ENCODE data around the gene C16orf54.
"Not testable (repeated sequence)": the region's sequence is repeated elsewhere in the genome, so short reads cannot be mapped to it uniquely, and the experiment has no call there.

Gene C16orf54

DNA sequence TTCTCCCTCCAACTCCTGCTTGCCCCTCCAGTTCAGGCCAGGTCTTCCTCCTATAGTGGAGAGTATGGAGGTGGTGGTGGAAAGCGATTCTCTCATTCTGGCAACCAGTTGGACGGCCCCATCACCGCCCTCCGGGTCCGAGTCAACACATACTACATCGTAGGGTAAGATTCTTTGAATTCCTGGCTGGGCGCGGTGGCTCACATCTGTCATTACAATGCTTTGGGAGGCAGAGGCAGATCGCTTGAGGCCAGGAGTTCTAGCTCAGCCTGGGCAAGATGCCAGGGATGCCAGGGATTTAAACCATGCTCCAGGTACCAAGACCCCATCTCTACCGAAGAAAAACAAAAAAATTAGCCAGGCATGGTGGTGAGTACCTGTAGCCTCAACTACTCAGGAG is 33.7 kb upstream of the C16orf54 start:
- TF ChIP-seq POLR2AphosphoS5 (IDR thresholded peaks at IDR 0.05; ENCODE audit: low read depth, low read length) (no peak), TAF1 (IDR thresholded peaks at IDR 0.05; ENCODE audit: borderline replicate concordance, low read depth, low read length) (no peak), POLR2A (IDR thresholded peaks at IDR 0.05; ENCODE audit: low read depth, low read length) (no peak)
- DNase-seq (ENCODE audit: insufficient read length) (no peak), FAIRE-seq (no peak)

DNA sequence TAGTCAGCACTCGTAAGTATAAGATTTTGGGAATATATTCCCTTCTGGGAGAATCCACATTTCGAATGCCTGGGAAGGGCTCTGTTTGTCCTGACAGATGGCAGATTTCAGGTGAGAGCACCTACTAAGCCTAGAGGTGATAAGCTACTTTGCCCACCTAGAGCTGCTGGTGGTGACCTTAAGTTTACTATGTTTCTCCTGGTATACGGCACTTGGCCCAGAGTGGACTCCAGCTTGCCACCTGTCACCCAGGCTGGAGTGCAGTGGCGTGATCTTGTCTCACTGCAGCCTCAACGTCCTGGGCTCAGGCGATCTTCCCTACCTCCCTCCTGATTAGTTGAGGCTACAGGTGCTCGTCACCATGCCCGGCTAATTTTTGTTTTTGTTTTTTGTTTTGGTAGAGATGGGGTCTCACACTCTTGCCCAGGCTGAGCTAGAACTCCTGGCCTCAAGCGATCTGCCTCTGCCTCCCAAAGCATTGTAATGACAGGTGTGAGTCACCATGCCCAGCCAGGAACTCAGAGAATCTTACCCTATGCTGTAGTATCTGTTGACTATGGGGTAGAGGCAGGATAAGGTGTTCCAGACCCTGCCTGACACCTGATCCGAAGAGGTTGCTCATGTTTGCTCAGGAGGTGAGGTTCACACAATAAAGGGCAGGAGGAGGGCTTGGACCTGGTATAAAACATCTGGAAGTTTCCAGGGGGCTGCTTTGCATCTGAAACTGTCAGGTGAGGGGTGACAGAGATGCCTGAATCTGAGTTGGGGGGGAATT is 32.0 kb upstream of the C16orf54 start, which contains the start of gene ZG16:
Gene ZG16 (plus strand): TSS at position 681 of the 775 bp plus-strand sequence. CDS start 1,011 bp downstream, outside the sequence.
- DNase-seq (ENCODE audit: insufficient read length) (no peak), FAIRE-seq (no peak)
- TF ChIP-seq POLR2A (IDR thresholded peaks at IDR 0.05; ENCODE audit: low read depth, low read length) (no peak), TAF1 (IDR thresholded peaks at IDR 0.05; ENCODE audit: borderline replicate concordance, low read depth, low read length) (no peak), POLR2AphosphoS5 (IDR thresholded peaks at IDR 0.05; ENCODE audit: low read depth, low read length) (no peak)

DNA sequence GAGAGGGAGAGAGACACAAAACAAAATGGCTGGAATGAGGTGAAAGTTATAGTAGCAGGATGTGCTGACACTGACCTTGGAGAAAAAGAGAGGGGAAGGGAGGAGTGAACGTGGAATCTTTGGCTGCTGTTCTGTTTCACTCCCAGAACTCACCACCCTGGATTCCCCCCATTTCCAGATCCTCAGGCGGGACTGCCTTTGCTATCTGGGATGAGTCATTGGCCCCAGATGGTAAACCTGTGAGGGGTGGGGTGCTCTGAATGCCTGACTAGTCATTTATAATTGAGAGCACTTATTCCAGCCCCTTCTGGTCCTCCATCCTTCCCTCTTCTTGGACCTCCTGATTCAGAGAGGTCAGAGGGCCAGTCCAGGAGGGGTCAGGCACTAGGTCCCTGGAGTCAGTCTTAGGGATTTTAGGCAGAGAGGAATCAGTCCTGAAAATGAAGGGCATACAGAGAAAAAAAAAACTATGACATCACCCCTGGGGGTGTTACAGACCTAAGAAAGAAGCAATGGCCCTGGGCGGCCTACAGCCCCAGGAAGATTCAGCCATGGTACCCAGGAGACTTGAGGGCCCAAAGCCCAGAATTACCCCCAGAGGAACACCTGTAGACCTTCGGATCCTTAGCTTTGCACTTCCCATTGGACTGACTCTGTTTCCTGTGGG is 30.1 kb upstream of the C16orf54 start:
- TF ChIP-seq TAF1 (IDR thresholded peaks at IDR 0.05; ENCODE audit: borderline replicate concordance, low read depth, low read length) (no peak), POLR2A (IDR thresholded peaks at IDR 0.05; ENCODE audit: low read depth, low read length) (no peak), POLR2AphosphoS5 (IDR thresholded peaks at IDR 0.05; ENCODE audit: low read depth, low read length) (no peak)
- no peak for DNase-seq (ENCODE audit: insufficient read length)
- no peak for FAIRE-seq

DNA sequence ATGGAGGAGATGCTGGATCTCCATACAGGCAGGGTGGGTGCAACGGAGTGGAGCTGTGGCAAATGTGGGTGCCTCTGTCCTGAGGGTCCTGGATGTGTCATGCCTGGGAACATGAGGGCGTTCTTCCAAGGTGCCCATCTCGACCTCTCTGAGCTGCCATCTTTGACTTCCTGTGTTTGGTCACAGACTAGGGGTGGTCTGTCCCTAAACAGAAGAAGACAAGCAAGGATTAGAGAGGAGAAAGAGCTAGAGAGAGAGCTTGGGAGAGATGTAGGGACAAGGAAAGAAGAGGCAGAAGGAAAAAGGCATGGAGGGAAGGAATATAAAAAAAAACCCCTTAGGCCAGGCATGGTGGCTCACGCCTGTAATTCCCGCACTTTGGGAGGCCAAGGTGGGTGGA is 28.9 kb upstream of the C16orf54 start:
- DNase-seq (ENCODE audit: insufficient read length) (no peak), FAIRE-seq (no peak)
- TF ChIP-seq POLR2A (IDR thresholded peaks at IDR 0.05; ENCODE audit: low read depth, low read length), result no peak
- TF ChIP-seq POLR2AphosphoS5 (IDR thresholded peaks at IDR 0.05; ENCODE audit: low read depth, low read length), result no peak
- no peak for TF ChIP-seq TAF1 (IDR thresholded peaks at IDR 0.05; ENCODE audit: borderline replicate concordance, low read depth, low read length)

DNA sequence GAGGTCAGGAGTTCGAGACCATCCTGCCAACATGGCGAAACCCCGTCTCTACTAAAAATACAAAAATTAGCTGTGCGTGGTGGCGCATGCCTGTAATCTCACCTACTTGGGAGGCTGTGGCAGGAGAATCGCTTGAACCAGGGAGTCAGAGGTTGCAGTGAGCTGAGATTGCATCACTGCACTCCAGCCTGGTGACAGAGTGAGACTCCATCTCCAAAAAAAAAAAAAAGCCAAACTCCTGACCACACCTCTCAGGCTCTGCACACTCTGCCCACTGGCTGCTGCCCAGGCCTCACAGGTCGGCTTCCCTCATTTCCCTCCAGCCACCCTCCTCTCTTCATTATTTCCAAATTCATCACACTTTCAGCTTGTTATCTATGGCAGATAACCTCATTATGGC is 26.5 kb upstream of the C16orf54 start:
- DNase-seq (ENCODE audit: insufficient read length); FAIRE-seq: not testable (repeated sequence)

DNA sequence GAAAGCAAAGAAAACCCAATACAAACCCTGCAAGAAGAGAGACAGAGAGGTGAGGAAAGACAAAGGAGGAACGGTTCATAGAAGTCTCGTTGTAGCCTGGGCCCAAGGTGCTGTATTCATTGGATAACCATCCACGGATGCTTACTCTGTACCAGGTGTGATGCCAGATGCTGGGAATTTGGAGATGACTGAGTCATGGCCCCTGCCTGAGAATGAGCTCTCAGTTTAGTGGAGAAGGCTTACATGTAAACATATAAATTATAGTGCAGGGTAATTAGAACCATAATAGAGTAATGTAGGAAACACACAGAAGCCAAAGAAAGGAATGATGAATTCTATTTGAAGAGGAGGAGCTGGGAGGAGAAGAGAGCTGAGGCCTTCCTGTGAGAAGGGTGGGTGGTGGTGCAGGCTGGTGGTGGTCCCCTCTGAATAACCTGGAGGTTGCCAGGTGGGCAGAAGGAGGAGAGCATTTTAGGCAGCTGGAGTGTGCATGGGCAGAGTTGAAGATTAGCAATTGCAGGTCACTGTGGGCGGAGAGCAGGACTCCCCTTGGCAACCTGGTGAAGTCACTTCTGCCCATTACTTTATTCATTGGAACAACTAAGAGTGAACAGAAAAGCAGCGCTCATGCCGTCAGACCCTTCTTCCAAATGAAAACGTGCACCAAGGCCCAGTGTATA is 24.6 kb upstream of the C16orf54 start:
- FAIRE-seq, result no peak
- no peak for DNase-seq (ENCODE audit: insufficient read length)
- TF ChIP-seq TAF1 (IDR thresholded peaks at IDR 0.05; ENCODE audit: borderline replicate concordance, low read depth, low read length) (no peak), POLR2AphosphoS5 (IDR thresholded peaks at IDR 0.05; ENCODE audit: low read depth, low read length) (no peak), POLR2A (IDR thresholded peaks at IDR 0.05; ENCODE audit: low read depth, low read length) (no peak)

DNA sequence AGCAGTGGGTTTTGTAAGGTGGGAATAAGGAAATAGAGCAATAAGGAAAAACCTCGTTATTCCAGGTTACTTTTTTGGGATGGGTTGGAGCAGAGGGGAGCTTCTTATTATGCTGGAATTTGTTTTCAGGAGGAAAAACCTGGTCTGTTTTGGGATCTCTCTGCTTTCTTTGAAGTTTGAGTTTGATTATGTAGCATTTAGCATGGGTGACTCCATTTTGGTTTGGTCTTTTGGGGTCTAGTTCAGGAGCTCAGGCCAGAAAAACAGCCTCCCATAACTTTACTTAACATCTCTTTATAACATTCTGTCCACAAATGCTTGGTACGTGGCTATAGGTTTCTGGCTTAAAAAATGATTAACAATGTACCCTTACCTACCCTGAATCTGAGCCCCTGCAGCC is 23.7 kb upstream of the C16orf54 start:
- TF ChIP-seq POLR2A (IDR thresholded peaks at IDR 0.05; ENCODE audit: low read depth, low read length) (no peak), POLR2AphosphoS5 (IDR thresholded peaks at IDR 0.05; ENCODE audit: low read depth, low read length) (no peak), TAF1 (IDR thresholded peaks at IDR 0.05; ENCODE audit: borderline replicate concordance, low read depth, low read length) (no peak)
- FAIRE-seq, result no peak
- DNase-seq (ENCODE audit: insufficient read length), result no peak

DNA sequence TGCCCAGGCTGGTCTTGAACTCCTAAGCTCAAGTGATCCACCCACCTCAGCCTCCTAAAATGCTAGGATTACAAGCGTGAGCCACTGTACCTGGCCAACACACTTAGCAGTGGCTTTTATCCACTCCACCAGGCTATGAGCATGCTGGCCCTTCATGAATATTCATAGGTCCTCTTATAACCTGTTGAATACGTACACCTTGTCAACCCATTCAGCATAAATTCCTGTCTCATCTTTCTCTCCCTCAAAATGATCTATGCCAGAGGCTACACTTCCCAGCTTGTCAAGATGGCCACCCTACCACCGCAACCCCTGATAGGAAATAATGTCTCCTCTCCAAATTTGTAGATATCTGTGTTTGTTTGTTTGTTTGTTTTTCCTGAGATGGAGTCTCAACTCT is 21.3 kb upstream of the C16orf54 start:
- DNase-seq (ENCODE audit: insufficient read length) (no peak), FAIRE-seq (no peak)
- no peak for TF ChIP-seq TAF1 (IDR thresholded peaks at IDR 0.05; ENCODE audit: borderline replicate concordance, low read depth, low read length)
- no peak for TF ChIP-seq POLR2AphosphoS5 (IDR thresholded peaks at IDR 0.05; ENCODE audit: low read depth, low read length)
- no peak for TF ChIP-seq POLR2A (IDR thresholded peaks at IDR 0.05; ENCODE audit: low read depth, low read length)

DNA sequence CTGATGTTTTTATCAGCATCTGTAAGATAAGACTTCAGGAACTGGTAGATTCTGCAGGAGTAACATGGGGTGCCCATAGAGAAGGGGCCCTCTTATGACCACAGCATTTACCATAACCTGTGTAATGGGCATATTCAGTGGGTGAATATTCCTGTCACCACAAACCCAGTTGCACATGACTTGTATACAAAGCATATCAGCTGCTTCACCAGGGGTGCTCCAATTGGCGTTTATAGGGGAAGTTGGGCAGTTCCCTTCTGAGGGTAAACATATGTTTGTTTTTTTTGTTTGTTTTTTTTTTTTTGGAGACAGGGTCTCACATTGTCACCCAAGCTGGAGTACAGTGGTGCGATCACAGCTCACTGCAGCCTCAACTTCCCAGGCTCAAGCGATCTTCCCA is 20.8 kb upstream of the C16orf54 start:
- FAIRE-seq, result no peak
- DNase-seq (ENCODE audit: insufficient read length), result no peak
- TF ChIP-seq POLR2AphosphoS5 (IDR thresholded peaks at IDR 0.05; ENCODE audit: low read depth, low read length), result no peak
- no peak for TF ChIP-seq POLR2A (IDR thresholded peaks at IDR 0.05; ENCODE audit: low read depth, low read length)
- TF ChIP-seq TAF1 (IDR thresholded peaks at IDR 0.05; ENCODE audit: borderline replicate concordance, low read depth, low read length), result no peak

DNA sequence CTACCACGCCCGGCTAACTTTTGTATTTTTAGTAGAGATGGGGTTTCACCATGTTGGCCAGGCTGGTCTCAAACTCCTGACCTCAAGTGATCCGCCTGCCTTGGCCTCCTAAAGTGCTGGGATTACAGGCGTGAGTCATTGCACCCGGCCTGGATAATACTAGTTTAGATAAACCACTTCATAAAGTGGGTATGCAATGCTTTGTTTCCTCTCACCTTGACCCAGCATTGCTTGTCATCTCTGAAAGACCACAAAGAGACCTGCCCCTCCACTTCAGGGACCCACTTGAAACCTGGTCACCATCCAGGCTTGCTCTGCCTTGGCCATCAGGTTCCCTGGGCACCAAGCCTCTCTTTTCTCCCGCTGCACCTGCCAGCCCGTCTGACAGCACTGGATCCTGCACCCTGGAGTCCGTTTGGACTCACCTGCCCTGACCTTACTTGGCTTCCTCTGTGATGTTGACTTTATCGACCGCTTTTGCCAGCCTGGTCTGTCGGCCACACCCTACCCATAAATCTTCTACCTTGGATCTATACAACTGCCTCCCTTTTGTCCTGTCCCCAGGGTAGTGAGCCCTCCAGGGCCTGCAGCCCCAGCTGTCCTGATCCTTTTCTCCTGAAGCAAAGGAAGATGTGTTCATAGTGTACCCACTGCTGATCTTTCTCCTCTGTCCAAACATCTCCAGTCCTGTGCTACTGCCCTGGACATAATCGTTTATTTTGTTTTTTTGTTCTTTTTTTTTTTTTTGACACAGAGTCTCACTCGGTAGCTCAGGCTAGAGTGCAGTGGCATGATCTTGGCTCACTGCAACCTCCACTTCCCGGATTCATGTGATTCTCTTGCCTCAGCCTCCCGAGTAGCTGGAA is 19.6 kb upstream of the C16orf54 start:
- no peak for FAIRE-seq

DNA sequence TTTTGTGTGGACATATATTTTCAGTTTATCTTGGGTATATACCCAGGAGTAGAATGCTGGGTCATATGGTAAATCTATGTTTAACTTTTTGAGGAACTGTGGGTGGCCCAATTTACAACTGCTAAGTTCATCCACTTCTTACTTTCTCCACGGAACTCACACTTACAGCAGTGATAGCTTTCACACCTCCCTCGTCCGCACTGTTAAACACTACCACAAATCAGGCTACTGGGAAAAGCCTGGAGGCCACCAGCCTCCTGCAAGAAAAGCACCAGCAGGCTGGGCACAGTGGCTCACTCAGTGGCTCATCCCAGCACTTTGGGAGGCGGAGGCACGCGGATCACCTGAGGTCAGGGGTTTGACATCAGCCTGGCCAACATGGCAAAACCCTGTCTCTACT is 17.5 kb upstream of the C16orf54 start:
- DNase-seq (ENCODE audit: insufficient read length) (no peak), FAIRE-seq (no peak)
- TF ChIP-seq TAF1 (IDR thresholded peaks at IDR 0.05; ENCODE audit: borderline replicate concordance, low read depth, low read length), result no peak
- TF ChIP-seq POLR2AphosphoS5 (IDR thresholded peaks at IDR 0.05; ENCODE audit: low read depth, low read length), result no peak
- TF ChIP-seq POLR2A (IDR thresholded peaks at IDR 0.05; ENCODE audit: low read depth, low read length), result no peak

More for the DNA sequence above, 19.6 kb upstream of the C16orf54 start:
- TF ChIP-seq POLR2A (IDR thresholded peaks at IDR 0.05; ENCODE audit: low read depth, low read length) (no peak), POLR2AphosphoS5 (IDR thresholded peaks at IDR 0.05; ENCODE audit: low read depth, low read length) (no peak), TAF1 (IDR thresholded peaks at IDR 0.05; ENCODE audit: borderline replicate concordance, low read depth, low read length) (no peak)
- DNase-seq (ENCODE audit: insufficient read length), result no peak

Data from GM12892 (cell line).